Esophagus muscularis mucosa (tissue), 4 donors: ENCODE data around the gene COLEC12.

Source experiments
- CTCF ChIP-seq, 3 experiments: fragments of 200-600 bp in 2 of 3; fragments of 450-650 bp in 1 of 3; sonication (generic) in 2 of 3; IDR thresholded peaks; one replicate each; pipeline ENCODE4 v1.5.1; 2017 to 2019; ENCODE audit warnings: antibody characterized with exemption in 3 of 3, mild to moderate bottlenecking in 2 of 3, moderate library complexity in 1 of 3
- EP300 ChIP-seq: sonication (generic); formaldehyde crosslinking; IDR thresholded peaks from one replicate; pipeline ENCODE4 v1.6.1; 2017; ENCODE audit warnings: antibody characterized with exemption
- POLR2A ChIP-seq: fragments of 450-650 bp; IDR thresholded peaks from one replicate; pipeline ENCODE4 v1.6.1; 2017; ENCODE audit warnings: antibody characterized with exemption, moderate library complexity, mild to moderate bottlenecking, low read depth
- POLR2AphosphoS5 ChIP-seq, 2 donors: sonication (generic); formaldehyde crosslinking; IDR thresholded peaks; one replicate each; pipeline ENCODE4 v1.6.1; 2017; ENCODE audit warnings: antibody characterized with exemption in 2 of 2

- no peak for TF ChIP-seq CTCF (IDR thresholded peaks at IDR 0.05)
- no peak for TF ChIP-seq POLR2A
- TF ChIP-seq POLR2AphosphoS5 (IDR thresholded peaks at IDR 0.05), result no peak
- TF ChIP-seq EP300, result no peak
These were observed 47.1 kb downstream of the COLEC12 start for GRCh38 chr18:453400-453799.
